Skin epidermis (tissue), 12 donors: Measurements from ENCODE around the gene NCOA4.
A peak's percentile ranks its signal among the peaks of the same experiment; 100 is the strongest.
"Not testable (repeated sequence)": the region's sequence is repeated elsewhere in the genome, so short reads cannot be mapped to it uniquely, and the experiment has no call there.

Experiments used
- H3K27ac ChIP-seq, 21 experiments: fragments of 200-600 bp; sonication (generic) in 11 of 21; one replicate each; pipeline ENCODE4 v1.5.0; 2020; ENCODE audit warnings: mild to moderate bottlenecking in 3 of 21, inconsistent platforms in 2 of 21, moderate library complexity in 2 of 21
- H3K4me3 ChIP-seq, 7 experiments: fragments of 200-600 bp; sonication (generic) in 2 of 7; one replicate each; pipeline ENCODE4 v1.5.0; 2020; ENCODE audit warnings: inconsistent platforms in 2 of 7, mild to moderate bottlenecking in 2 of 7, moderate library complexity in 1 of 7

Gene NCOA4

DNA sequence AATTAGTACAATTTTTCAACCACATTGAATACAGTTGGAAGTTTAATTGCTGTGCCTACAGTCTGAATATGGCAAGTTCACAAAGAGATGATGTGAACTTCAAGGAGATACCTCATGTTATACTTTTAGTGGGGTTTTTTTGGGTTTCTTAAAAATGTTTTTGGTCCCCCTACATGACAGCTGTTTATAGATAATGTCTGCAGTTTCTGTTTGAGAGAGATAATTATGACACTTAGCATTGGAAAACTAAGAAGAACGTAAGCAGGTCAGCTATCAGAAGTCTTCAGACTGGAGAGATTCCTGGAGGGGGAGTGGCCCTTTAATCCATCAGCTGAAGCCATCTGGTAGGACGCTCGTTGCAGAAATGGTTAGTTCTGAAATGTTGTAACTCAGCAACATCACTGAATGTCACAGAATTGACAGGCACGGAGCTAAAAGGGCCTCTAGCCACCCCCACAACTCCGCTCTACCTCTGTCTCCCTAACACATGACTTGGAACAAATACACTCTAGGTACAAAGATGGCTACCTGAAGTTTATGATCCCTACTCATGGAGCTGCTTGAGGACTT, 29.2 kb downstream of the NCOA4 start:
- H3K4me3 ChIP-seq: no peak overlapping the region
- no peak overlapping the region for H3K27ac ChIP-seq

GRCh38 chr10:46000538-46000937, 29.9 kb downstream of the NCOA4 start:
- no peak overlapping the region for H3K4me3 ChIP-seq
- no peak overlapping the region for H3K27ac ChIP-seq

GRCh38 chr10:45999955-46000354, 30.5 kb downstream of the NCOA4 start:
- H3K4me3 ChIP-seq, H3K27ac ChIP-seq: not testable (repeated sequence)

DNA sequence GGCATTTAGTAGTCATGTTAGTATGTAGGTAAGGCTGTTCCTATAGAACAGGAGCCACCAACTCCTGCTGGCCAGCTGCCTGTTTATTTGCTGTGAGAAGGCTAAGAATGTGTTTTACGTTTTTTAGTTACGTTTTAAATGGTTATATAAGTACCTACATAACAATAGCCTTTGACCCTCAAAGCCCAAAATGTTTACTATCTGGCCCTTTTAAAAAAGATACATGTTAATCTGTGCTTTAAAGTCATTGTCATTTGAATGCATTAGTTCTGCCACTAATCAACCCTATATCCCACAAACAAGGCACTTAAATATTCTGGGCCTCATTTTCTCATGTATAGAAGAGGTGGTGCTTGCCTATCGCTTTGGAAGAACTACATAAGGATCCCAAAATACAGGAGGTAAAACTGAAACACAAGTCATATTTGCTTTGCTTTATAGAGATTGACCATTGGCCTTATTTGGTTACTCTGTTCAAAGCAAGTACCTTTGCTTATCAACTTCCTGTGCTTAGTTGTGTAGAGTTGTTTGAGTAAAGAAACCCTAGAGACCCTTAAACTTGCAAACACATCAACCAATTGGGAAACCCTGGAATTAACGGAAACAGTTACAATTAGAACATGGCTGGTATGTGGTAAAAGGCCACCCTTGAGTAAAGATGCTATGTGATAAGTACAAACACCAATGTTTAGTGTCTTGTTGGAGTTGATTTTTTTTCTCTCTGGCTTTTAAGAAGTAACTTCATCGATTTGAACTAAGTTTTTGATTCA, 32.2 kb downstream of the NCOA4 start:
- Histone ChIP-seq H3K27ac (no peak overlapping the region), H3K4me3 (no peak overlapping the region)

DNA sequence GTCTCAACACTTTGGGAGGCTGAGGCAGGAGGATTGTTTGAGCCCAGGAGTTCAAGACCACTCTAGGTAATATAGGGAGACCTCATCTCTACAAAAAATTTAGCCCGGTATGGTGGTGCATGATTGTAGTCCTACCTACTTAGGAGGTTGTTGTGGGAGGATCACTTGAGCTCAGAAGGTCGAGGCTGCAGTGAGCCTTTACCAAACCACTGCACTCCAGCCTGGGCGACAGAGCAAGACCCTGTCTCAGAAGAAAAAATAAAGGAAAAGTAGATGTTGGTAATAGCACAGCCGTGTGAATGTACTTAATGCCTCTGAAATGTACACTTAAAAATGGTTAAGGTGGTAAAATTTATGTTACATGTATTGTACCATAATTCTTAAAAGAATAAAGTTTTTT, 32.9 kb downstream of the NCOA4 start:
- Histone ChIP-seq H3K4me3 (no peak overlapping the region), H3K27ac (no peak overlapping the region)

DNA sequence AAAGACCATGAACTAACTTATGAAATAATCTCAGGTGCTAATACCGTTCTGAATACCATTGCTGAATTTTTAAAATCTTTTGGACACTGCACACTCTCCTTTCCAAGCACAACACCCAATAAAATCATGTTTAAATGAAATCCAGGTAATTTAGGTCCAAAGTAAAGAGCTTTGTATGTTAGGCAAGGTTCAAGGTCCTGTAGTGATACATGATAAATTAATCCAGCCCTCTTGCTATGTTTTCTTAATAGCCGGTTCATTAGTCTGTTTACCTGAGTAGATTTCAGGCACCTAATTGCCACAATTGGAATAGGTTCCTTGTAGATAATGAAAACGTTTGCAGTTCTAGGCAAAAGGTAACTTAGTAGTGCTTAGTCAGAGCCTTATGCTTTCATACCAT, 44.8 kb downstream of the NCOA4 start:
- not testable (repeated sequence) for H3K4me3 ChIP-seq, H3K27ac ChIP-seq

- H3K4me3 ChIP-seq, H3K27ac ChIP-seq: not testable (repeated sequence)
These were observed 46.0 kb downstream of the NCOA4 start for GRCh38 chr10:45984473-45984872.

DNA sequence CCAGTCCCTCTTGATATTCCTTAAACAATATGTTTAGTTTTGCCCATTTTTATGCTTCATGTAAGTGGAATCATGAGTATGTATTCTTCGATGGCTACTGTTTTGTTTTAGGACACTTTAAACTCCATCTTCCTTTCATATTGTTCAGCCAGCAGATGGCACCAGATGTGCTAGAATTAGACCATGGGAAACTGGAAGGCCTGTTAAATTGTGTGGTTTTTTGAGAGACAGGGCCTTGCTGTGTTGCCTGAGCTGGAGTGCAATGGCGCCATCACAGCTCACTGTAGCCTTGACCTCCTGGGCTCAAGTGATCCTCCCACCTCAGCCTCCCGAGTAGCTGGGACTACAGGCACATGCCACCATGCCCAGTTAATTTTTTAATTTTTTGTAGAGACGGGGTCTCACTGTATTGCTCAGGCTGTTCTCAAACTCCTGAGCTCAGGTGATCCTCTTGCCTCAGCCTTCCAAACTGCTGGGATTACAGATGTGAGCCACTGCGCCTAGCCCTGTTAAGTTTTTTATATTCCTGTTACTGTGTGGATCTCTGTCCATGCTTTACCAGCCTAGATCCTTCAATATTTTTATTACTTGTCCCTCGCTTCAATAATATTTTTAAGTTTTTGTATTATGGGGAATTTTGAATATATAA, 46.8 kb downstream of the NCOA4 start:
- H3K27ac ChIP-seq, H3K4me3 ChIP-seq: not testable (repeated sequence)

- H3K27ac ChIP-seq: not testable (repeated sequence)
These were observed 49.1 kb downstream of the NCOA4 start for GRCh38 chr10:45981367-45981766.

DNA sequence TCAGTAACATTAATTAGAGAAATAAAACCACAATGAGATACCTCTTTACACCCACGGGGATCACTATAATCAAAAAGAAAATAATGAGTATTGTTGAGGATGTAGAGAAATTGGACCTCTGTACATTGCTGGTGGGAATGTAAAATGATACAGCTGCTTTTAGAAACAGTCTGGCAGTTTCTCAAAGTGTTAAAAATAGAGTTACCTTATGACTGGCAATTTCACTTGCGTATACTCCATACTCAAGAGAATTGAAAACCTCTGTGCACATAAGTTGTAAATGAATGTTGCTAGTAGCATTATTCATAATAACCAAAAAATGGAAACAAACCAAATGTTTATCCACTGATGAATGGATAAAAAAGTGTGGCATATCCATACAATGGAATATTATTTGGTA, 51.9 kb downstream of the NCOA4 start:
- H3K4me3 ChIP-seq, H3K27ac ChIP-seq: not testable (repeated sequence)

More at GRCh38 chr10:45981367-45981766, 49.1 kb downstream of the NCOA4 start:
- not testable (repeated sequence) for H3K4me3 ChIP-seq

- not testable (repeated sequence) for H3K27ac ChIP-seq, H3K4me3 ChIP-seq
These were observed 56.4 kb downstream of the NCOA4 start for GRCh38 chr10:45974041-45974440.

- H3K27ac ChIP-seq: peak overlapping the region in 19 of 21 experiments; percentile 47 to 89 (median 80)
- peak overlapping the region; percentile 59 to 93 (median 81) for H3K4me3 ChIP-seq
These were observed 57.6 kb downstream of the NCOA4 start for GRCh38 chr10:45972813-45973169.

GRCh38 chr10:45972106-45972812, 58.2 kb downstream of the NCOA4 start, which contains the start of gene TIMM23:
Gene TIMM23 (plus strand): TSS chr10:45972489. CDS start chr10:45972625, 136 bp downstream.
- H3K27ac ChIP-seq: peak within 1 kb of the TSS in 20 of 21 experiments; percentile 47 to 89 (median 80)
- peak within 1 kb of the TSS; percentile 59 to 93 (median 81) for H3K4me3 ChIP-seq

DNA sequence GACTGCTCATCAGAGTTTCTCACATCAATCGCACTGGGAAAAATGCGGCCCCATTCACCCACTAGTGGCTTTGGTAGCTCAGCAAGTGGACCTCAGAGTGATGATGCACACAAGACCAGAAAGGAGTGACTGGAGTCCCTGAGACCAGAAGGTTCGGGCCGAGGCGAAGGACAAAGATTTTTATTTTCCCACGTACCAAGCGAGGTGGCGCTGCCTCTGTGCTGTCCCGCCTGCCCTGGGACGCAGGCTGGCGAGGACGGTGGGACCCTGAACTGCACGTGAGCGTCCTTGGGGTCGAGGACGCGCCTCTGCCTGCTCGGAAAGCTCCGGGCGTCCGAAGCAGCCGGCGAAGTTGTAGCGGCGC, 58.7 kb downstream of the NCOA4 start:
- peak overlapping the region in 20 of 21 experiments; percentile 47 to 89 (median 80) for H3K27ac ChIP-seq
- H3K4me3 ChIP-seq: peak overlapping the region; percentile 59 to 93 (median 81)

- H3K27ac ChIP-seq: not testable (repeated sequence)
- peak overlapping the region in 4 of 7 experiments; percentile 69 to 91 (median 82) for H3K4me3 ChIP-seq
These were observed 59.4 kb downstream of the NCOA4 start for GRCh38 chr10:45971019-45971418.

DNA sequence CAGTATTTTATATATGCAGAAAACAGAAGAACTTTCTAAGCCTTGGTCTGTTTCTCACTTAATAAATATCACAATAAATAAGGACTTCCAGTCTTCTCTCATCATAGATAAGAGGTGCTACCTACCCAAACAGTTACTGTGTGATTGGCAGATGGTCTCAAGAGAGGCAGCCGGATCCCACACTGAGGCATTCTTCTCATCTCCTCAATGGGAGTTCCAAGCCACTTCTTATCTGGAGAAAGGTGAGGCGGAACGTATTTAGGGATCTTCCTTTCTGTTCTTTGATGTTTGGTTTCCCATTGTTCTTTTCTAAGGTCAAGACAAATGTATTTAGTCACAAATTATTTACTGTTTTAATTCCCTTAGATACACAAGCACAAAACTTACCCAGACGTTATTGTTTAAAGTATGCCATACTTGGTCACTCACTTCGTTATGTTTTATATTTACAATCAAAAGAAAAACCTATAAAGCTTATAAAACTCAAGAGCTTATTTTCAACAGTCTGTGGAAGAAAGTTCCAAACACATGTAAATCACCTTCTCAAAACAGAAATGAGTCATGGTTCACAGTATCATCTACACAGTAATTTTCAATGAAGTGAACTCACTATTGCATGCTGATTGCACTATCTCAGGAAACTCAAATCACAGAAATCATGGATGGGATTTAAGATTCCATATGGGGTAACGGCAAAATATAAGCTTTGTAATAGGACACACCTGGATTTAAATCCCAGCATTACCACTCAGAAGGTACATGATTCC, 67.6 kb downstream of the NCOA4 start:
- not testable (repeated sequence) for H3K27ac ChIP-seq, H3K4me3 ChIP-seq

- H3K27ac ChIP-seq, H3K4me3 ChIP-seq: not testable (repeated sequence)
These were observed 72.5 kb downstream of the NCOA4 start for GRCh38 chr10:45957928-45958327.

DNA sequence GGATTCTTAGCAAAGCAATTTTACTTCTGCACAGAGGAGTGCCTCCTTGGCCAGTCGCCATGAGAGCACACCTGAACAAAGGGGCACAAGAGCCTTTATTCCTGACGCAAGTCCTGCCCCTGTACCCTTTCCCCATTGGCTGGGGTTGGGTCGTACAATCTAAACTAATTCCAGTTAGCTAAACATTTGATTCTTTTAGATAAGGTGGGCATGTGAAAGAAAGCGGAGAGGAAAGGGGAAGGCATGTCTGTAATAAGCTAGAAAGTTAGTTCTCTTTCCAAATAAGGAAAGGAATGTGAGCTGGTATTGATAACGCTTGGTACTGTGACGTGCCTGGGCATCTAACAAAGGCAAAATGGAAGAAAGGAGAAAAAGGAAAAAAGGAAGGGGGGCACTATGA, 73.8 kb downstream of the NCOA4 start:
- not testable (repeated sequence) for H3K27ac ChIP-seq, H3K4me3 ChIP-seq
